Neural cell (in vitro differentiated cells): Measurements from ENCODE around the gene RUNX1. TPM values are rescaled to one million over a fixed set of nuclear protein-coding genes. Genes with fewer than 3 reads are reported as not detected.

Experiments
- H2AFZ ChIP-seq: fragments of 200-600, 300-800 bp; sonication (generic), shearing (Covaris generic); 2 replicates; pipeline ENCODE4 v1.6.0; 2014; ENCODE audit warnings: low read depth, mild to moderate bottlenecking, antibody characterized with exemption, low read length, moderate library complexity
- H3F3A ChIP-seq: fragments of 200-600 bp; shearing (Covaris generic); 2 replicates; pipeline ENCODE4 v1.6.1; 2016; ENCODE audit warnings: mild to moderate bottlenecking, moderate library complexity, mixed read lengths, antibody characterized with exemption, low read length; ENCODE audit not compliant: insufficient read depth, poor library complexity, severe bottlenecking
- H3K27ac ChIP-seq: fragments of 200-600, 300-800 bp; sonication (generic), shearing (Covaris generic); 2 replicates; pipeline ENCODE4 v1.5.1; 2014; ENCODE audit warnings: mild to moderate bottlenecking, low read length, moderate library complexity
- H3K27me3 ChIP-seq: fragments of 300-800, 200-600 bp; sonication (generic), shearing (Covaris generic); 2 replicates; pipeline ENCODE4 v1.6.0; 2014; ENCODE audit warnings: mild to moderate bottlenecking, low read depth, low read length, moderate library complexity; ENCODE audit not compliant: insufficient read depth
- H3K36me3 ChIP-seq: fragments of 300-800, 200-600 bp; sonication (generic), shearing (Covaris generic); 2 replicates; pipeline ENCODE4 v1.5.1; 2014; ENCODE audit warnings: mild to moderate bottlenecking, antibody characterized with exemption, low read length, moderate library complexity; ENCODE audit not compliant: insufficient read depth
- H3K4me2 ChIP-seq: fragments of 300-800, 200-600 bp; sonication (generic), shearing (Covaris generic); 2 replicates; pipeline ENCODE4 v1.6.0; 2014; ENCODE audit warnings: mild to moderate bottlenecking, low read length
- H3K4me3 ChIP-seq: fragments of 300-800, 200-600 bp; sonication (generic), shearing (Covaris generic); 2 replicates; pipeline ENCODE4 v1.5.1; 2014; ENCODE audit warnings: mild to moderate bottlenecking, low read length, moderate library complexity
- H3K79me2 ChIP-seq: fragments of 200-600 bp; shearing (Covaris generic); replicated peaks from 2 replicates; pipeline ENCODE4 v1.6.0; 2014; ENCODE audit warnings: mild to moderate bottlenecking, low read length, moderate library complexity; ENCODE audit not compliant: insufficient read depth
- H3K9ac ChIP-seq: fragments of 300-800, 200-600 bp; sonication (generic), shearing (Covaris generic); 2 replicates; pipeline ENCODE4 v1.6.1; 2016; ENCODE audit warnings: mild to moderate bottlenecking, low read length, mixed read lengths
- H3K9me2 ChIP-seq: fragments of 200-600 bp; shearing (Covaris generic); 2 replicates; pipeline ENCODE4 v1.6.1; 2016; ENCODE audit warnings: mild to moderate bottlenecking, low read length, mixed read lengths; ENCODE audit not compliant: insufficient read depth
- H3K9me3 ChIP-seq: fragments of 200-600, 300-800 bp; sonication (generic), shearing (Covaris generic); 2 replicates; pipeline ENCODE4 v1.6.1; 2016; ENCODE audit warnings: mild to moderate bottlenecking, mixed run types, low read length, moderate library complexity, mixed read lengths
- H4K20me1 ChIP-seq: fragments of 200-600 bp; shearing (Covaris generic); 2 replicates; pipeline ENCODE4 v1.6.1; 2016; ENCODE audit warnings: mild to moderate bottlenecking, mixed run types; ENCODE audit not compliant: insufficient read depth
- EP300 ChIP-seq: fragments of 450-650 bp; conservative IDR thresholded peaks from 2 replicates; pipeline ENCODE4 v1.6.1; 2014; ENCODE audit warnings: antibody characterized with exemption, mild to moderate bottlenecking, moderate library complexity; ENCODE audit not compliant: poor library complexity, severe bottlenecking
- EZH2 ChIP-seq: fragments of 200-600, 300-800 bp; shearing (Covaris generic), sonication (generic); IDR thresholded peaks from 2 replicates; pipeline ENCODE4 v1.6.1; 2014; ENCODE audit warnings: antibody characterized with exemption, low read length, borderline replicate concordance, mild to moderate bottlenecking; ENCODE audit not compliant: insufficient read depth, poor library complexity, severe bottlenecking
- MXI1 ChIP-seq: fragments of 450-650 bp; conservative IDR thresholded peaks from 2 replicates; pipeline ENCODE4 v1.6.1; 2014; ENCODE audit warnings: antibody characterized with exemption, mild to moderate bottlenecking; ENCODE audit not compliant: poor library complexity, severe bottlenecking
- POLR2AphosphoS5 ChIP-seq: IDR thresholded peaks from 2 replicates; pipeline ENCODE4 v1.6.1; 2012
- RAD21 ChIP-seq: fragments of 450-650 bp; conservative IDR thresholded peaks from 2 replicates; pipeline ENCODE4 v1.6.1; 2014; ENCODE audit warnings: antibody characterized with exemption, mild to moderate bottlenecking, moderate library complexity
- SMC3 ChIP-seq: fragments of 450-650 bp; conservative IDR thresholded peaks from 2 replicates; pipeline ENCODE4 v1.6.1; 2014; ENCODE audit warnings: antibody characterized with exemption, mild to moderate bottlenecking, moderate library complexity; ENCODE audit not compliant: poor library complexity
- TAF1 ChIP-seq: IDR thresholded peaks from 2 replicates; pipeline ENCODE4 v1.6.1; 2012; ENCODE audit warnings: low read depth
- polyA plus RNA-seq: library from polyadenylated mRNA; depleted of rRNA; stranded (reverse); fragments of >200 nt; gene quantifications from 2 replicates; pipeline ENCODE4 v1.2.3, GENCODE V29; 2014
- TF ChIP-seq, protein P1 (sequence below): fragments of 450-650 bp; IDR thresholded peaks from 2 replicates; pipeline ENCODE4 v1.5.1; 2014; ENCODE audit warnings: antibody characterized with exemption, mild to moderate bottlenecking, moderate library complexity; ENCODE audit not compliant: poor library complexity, severe bottlenecking
- TF ChIP-seq, protein P2 (sequence below): IDR thresholded peaks from 2 replicates; pipeline ENCODE4 v1.6.1; 2012; ENCODE audit warnings: borderline replicate concordance

RUNX1 gene
- polyA plus RNA-seq, 1 donor from 2014 or later = not detected

DNA sequence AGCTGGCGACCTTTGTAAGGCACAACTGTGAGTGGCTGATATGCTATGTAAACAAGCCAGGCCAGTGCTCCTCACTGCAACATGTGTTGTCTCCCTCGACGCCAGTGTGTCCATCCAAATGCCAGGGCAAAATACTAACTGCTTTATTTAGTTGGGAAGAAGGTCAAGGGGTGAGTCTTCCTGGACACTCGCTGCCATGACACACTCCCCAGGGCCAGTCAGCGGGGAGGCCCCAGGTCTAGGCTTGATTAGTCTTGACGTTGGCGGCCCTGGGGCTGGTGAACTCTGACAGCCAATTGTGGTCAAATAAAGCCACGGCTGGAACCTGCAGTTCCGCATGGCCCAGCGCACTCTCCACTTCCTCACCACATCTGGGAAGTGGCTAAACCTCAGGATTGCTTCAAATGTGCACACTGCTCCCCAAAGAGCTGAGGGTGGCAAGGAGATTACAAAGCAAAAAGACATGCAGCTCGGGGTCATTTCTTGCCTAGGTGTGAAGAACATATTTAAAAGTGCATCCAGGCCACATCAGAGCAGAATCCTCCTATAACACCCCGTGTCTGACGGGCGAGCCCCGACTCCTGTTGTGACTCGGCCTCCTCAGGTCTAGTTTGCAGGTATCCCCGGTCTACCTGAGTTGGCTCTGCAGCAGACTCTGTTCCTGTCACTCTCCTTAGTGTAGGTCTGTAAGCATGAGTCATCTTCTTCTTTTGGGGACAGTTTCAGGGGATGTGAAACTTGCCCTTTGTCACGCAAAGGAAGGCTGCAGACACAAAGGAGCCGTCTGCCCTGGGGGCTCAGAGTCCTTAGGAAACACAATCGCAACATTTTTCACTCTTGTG is 183.5 kb downstream of the RUNX1 start:
- TF ChIP-seq TAF1 (no peak), EZH2 (no peak), SMC3 (no peak), RAD21 (no peak), MXI1 (no peak), EP300 (no peak)
- TF ChIP-seq, protein P1, sequence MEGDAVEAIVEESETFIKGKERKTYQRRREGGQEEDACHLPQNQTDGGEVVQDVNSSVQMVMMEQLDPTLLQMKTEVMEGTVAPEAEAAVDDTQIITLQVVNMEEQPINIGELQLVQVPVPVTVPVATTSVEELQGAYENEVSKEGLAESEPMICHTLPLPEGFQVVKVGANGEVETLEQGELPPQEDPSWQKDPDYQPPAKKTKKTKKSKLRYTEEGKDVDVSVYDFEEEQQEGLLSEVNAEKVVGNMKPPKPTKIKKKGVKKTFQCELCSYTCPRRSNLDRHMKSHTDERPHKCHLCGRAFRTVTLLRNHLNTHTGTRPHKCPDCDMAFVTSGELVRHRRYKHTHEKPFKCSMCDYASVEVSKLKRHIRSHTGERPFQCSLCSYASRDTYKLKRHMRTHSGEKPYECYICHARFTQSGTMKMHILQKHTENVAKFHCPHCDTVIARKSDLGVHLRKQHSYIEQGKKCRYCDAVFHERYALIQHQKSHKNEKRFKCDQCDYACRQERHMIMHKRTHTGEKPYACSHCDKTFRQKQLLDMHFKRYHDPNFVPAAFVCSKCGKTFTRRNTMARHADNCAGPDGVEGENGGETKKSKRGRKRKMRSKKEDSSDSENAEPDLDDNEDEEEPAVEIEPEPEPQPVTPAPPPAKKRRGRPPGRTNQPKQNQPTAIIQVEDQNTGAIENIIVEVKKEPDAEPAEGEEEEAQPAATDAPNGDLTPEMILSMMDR = no peak
- TF ChIP-seq, protein P2, sequence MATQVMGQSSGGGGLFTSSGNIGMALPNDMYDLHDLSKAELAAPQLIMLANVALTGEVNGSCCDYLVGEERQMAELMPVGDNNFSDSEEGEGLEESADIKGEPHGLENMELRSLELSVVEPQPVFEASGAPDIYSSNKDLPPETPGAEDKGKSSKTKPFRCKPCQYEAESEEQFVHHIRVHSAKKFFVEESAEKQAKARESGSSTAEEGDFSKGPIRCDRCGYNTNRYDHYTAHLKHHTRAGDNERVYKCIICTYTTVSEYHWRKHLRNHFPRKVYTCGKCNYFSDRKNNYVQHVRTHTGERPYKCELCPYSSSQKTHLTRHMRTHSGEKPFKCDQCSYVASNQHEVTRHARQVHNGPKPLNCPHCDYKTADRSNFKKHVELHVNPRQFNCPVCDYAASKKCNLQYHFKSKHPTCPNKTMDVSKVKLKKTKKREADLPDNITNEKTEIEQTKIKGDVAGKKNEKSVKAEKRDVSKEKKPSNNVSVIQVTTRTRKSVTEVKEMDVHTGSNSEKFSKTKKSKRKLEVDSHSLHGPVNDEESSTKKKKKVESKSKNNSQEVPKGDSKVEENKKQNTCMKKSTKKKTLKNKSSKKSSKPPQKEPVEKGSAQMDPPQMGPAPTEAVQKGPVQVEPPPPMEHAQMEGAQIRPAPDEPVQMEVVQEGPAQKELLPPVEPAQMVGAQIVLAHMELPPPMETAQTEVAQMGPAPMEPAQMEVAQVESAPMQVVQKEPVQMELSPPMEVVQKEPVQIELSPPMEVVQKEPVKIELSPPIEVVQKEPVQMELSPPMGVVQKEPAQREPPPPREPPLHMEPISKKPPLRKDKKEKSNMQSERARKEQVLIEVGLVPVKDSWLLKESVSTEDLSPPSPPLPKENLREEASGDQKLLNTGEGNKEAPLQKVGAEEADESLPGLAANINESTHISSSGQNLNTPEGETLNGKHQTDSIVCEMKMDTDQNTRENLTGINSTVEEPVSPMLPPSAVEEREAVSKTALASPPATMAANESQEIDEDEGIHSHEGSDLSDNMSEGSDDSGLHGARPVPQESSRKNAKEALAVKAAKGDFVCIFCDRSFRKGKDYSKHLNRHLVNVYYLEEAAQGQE = no peak
- Histone ChIP-seq H3K4me3 (no peak overlapping the region), H4K20me1 (no peaks in the 10 kb centered on the region), H3K9ac (no peak overlapping the region), H3K79me2 (no peaks in the 10 kb centered on the region), H3K9me2 (no peaks in the 10 kb centered on the region), H3K27me3 (no peaks in the 10 kb centered on the region), H3K4me2 (no peak overlapping the region), H2AFZ (no peak overlapping the region), H3K27ac (no peak overlapping the region), H3K36me3 (no peaks in the 10 kb centered on the region), H3F3A (no peaks in the 10 kb centered on the region), H3K9me3 (no peaks in the 10 kb centered on the region)

DNA sequence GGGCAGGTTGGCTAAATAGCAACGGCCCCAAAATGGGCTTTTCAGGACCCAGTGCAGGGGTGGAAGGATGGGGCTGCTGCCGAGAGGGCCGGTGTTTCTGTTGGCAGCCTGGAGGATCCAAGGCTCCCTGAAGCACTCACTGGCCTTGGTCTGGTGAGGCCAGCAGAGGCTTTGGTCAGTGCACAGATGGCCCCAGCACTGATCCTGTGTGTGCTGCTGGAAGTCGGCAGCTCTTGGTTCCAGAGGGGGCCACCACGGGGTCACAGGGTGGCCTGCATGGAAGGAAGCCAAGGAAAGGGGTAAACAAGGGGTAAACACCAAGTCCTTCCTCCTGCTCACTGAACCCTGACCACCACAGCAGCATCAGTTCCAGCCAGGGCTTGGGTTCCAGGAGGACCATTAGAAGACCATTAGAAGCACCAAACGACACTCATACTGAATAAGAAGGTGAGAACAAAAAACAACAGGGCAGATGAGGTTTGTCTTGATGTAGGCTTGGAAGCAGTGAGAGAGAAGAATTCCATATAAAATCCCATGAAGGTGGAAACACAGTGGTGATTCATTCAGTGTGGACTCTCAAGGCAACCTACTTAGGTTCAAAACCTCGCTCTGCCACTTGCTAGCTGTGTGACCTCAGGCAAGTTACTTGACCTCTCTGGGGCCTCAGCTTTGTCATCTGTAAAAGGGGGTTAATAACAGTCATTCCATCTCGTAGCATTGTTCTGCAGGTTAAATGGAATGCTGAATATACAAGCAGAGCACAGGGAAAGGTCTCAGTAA is 184.5 kb downstream of the RUNX1 start:
- Histone ChIP-seq H3K36me3 (no peaks in the 10 kb centered on the region), H3K27me3 (no peaks in the 10 kb centered on the region), H3K4me3 (no peak overlapping the region), H3K4me2 (no peak overlapping the region), H3K9me2 (no peaks in the 10 kb centered on the region), H2AFZ (no peak overlapping the region), H3K9ac (no peak overlapping the region), H3K9me3 (no peaks in the 10 kb centered on the region), H3K27ac (no peak overlapping the region), H3K79me2 (no peaks in the 10 kb centered on the region), H4K20me1 (no peaks in the 10 kb centered on the region), H3F3A (no peaks in the 10 kb centered on the region)
- no peak for TF ChIP-seq SMC3
- no peak for TF ChIP-seq EZH2
- TF ChIP-seq, protein P1 = no peak
- TF ChIP-seq EP300 = no peak
- no peak for TF ChIP-seq TAF1
- TF ChIP-seq RAD21 = no peak
- no peak for TF ChIP-seq POLR2AphosphoS5
- TF ChIP-seq, protein P2 = no peak
